ENCODE data around the gene RAE1.

GRCh38 chr20:57401565-57401918, 50.5 kb downstream of the RAE1 start:
- TF ChIP-seq CTCF (IDR thresholded peaks at IDR 0.05) = no peak
- no peak for TF ChIP-seq POLR2A (IDR thresholded peaks at IDR 0.05)

Data from right lobe of liver (tissue), 4 donors.